Cortex of kidney (tissue), 1 donor: Measurements from ENCODE around the gene SSR2.
"Not testable (repeated sequence)": the region's sequence is repeated elsewhere in the genome, so short reads cannot be mapped to it uniquely, and the experiment has no call there.

ENCODE experiments used
- DNase-seq: peaks from one replicate; lab custom pipeline; 2025; lab: John Stamatoyannopoulos, UW

SSR2 gene

GRCh38 chr1:155993595-155993994 is 27.2 kb downstream of the SSR2 start:
- DNase-seq, result no peak

GRCh38 chr1:155990005-155990739 is 30.6 kb downstream of the SSR2 start:
- no peak for DNase-seq

GRCh38 chr1:155989242-155990004 is 31.3 kb downstream of the SSR2 start:
- DNase-seq, result no peak

- not testable (repeated sequence) for DNase-seq
Observed at GRCh38 chr1:155984903-155985645, 35.7 kb downstream of the SSR2 start.

GRCh38 chr1:155984341-155984740 is 36.4 kb downstream of the SSR2 start:
- DNase-seq, result no peak

- DNase-seq, result no peak
Observed at GRCh38 chr1:155983191-155984024, 37.3 kb downstream of the SSR2 start.

GRCh38 chr1:155982106-155982505 is 38.6 kb downstream of the SSR2 start:
- no peak for DNase-seq

GRCh38 chr1:155981266-155982088 is 39.3 kb downstream of the SSR2 start:
- no peak for DNase-seq

- no peak for DNase-seq
Observed at GRCh38 chr1:155979597-155980343, 41.0 kb downstream of the SSR2 start.

GRCh38 chr1:155978973-155979429 is 41.8 kb downstream of the SSR2 start:
- no peak for DNase-seq

GRCh38 chr1:155978325-155978972 is 42.3 kb downstream of the SSR2 start, which contains the start of gene ARHGEF2:
ARHGEF2 (minus strand) TSS chr1:155978547; CDS start chr1:155978427, 120 bp downstream.
- DNase-seq, result no peak

- no peak for DNase-seq
Observed at GRCh38 chr1:155977690-155978324, 42.9 kb downstream of the SSR2 start.

- DNase-seq, result no peak
Observed at GRCh38 chr1:155976913-155977689, 43.6 kb downstream of the SSR2 start.

- DNase-seq, result no peak
Observed at GRCh38 chr1:155976062-155976912, 44.5 kb downstream of the SSR2 start.

GRCh38 chr1:155975375-155976061 is 45.2 kb downstream of the SSR2 start:
- no peak for DNase-seq
